ENCODE results near the gene TSPAN18. TPM values are rescaled to one million over a fixed set of nuclear protein-coding genes. Genes with fewer than 3 reads are reported as not detected.

The TSPAN18 gene
- total and polyA plus RNA-seq, 8 donors = 0.69 to 2.7 (median 1.5) TPM

DNA sequence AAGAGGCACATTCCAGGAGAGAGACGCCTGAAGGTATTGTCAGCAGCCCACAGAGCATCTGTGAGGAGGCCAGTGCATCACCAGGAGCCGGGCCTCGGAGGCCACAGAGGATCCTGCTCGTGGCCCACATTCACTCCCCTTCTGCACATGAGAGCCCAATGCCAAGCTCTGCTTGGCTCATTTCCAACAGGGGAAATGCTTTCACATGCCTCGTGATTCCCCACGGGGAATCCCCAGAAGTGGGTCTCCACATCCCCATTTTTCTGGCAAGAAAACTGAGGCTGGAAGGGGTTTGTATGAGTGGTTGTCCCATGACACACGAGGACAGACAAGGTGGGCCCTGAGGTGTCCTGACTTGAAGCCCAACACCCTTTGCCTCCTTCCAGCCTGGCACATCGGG, 189.6 kb downstream of the TSPAN18 start:
- TF ChIP-seq CTCF (IDR thresholded peaks at IDR 0.05) = no peak
- Histone ChIP-seq H3K4me3 (no peak overlapping the region), H3K27me3 (no peaks in the 10 kb centered on the region), H3K4me1 (no peaks in the 10 kb centered on the region), H3K9me3 (no peaks in the 10 kb centered on the region), H3K36me3 (no peaks in the 10 kb centered on the region), H3K27ac (no peak overlapping the region)
- WGBS, 2 donors = 55 to 69% methylated on average over 8 of the region's 8 CpGs
- FAIRE-seq = no peak
- intact Hi-C loops (cut with DNase I) = loop anchor here in 2 of 3 donors (10.0 kb wide), 2 partner anchors 292 to 362 kb away; no protein-coding TSS in a partner anchor
- no peak for DNase-seq
- ATAC-seq = no peak

DNA sequence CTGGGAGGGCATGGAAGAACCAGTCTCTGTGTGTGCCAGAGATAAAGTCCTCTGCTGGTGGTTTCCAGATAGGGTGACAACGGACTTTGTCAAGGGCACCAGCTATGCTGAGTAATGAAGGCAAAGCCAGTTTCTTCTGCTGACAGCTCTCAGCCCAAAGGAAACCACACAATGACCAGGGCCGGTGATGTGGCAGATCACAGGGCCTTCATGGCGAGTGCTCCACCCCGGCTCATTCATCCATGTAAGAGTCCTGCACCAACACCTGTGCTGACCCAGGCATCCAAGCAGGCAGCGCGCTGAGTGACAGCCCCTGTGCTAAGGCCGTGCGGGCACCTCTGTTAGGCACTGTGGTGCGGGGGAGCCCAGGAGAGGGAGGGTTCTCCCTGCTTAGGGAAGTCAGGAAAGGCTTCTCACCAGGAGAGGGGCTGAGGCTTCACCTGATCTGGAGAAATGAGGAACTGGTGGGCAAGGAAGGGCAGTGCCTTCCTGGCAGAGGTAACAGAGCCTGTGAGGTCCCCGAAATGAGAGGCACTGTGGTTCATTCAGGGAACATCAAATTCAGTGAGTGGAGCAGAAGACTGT, 190.1 kb downstream of the TSPAN18 start:
- 65 to 71% methylated on average over 10 of the region's 10 CpGs for WGBS, 2 donors

DNA sequence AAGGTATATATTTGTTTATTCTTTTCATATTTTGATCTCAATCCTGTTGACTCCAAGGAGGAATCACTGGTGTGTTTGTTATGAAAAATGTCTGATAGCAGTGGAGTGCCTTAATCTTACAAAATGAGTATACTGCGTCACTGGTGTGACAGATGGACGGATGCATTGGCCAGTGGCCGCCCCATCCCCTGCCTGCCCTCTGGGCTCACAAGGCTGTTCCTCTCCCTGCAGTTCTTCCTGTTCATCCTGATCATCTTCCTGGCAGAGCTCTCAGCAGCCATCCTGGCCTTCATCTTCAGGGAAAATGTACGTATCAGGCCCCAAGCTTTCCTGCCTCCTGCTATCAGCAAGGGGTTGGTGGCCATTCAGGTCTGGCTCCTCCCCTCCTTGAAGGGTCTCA, 191.0 kb downstream of the TSPAN18 start:
- H3K36me3 ChIP-seq = no peaks in the 10 kb centered on the region
- no peak for FAIRE-seq
- no peak overlapping the region for H3K27ac ChIP-seq
- no peak for ATAC-seq
- DNase-seq = no peak
- WGBS, 2 donors = 85 to 92% methylated on average over 4 of the region's 4 CpGs
- no peaks in the 10 kb centered on the region for H3K9me3 ChIP-seq
- no peak for TF ChIP-seq CTCF (IDR thresholded peaks at IDR 0.05)
- H3K27me3 ChIP-seq = no peaks in the 10 kb centered on the region
- H3K4me1 ChIP-seq = no peaks in the 10 kb centered on the region
- no peak overlapping the region for H3K4me3 ChIP-seq
- intact Hi-C loops (cut with DNase I) = loop anchor here in 2 of 3 donors (10.0 kb wide), 2 partner anchors 293 to 363 kb away; no protein-coding TSS in a partner anchor

More for the DNA sequence above, 190.1 kb downstream of the TSPAN18 start:
- DNase-seq (no peak), FAIRE-seq (no peak), ATAC-seq (peak in 3 of 4 donors; percentile 22 to 57 (median 24))
- no peaks in the 10 kb centered on the region for H3K4me1 ChIP-seq
- TF ChIP-seq CTCF (IDR thresholded peaks at IDR 0.05) = no peak
- H3K27ac ChIP-seq = no peak overlapping the region
- intact Hi-C loops (cut with DNase I) = loop anchor here in 2 of 3 donors (10.0 kb wide), 2 partner anchors 292 to 362 kb away; no protein-coding TSS in a partner anchor
- no peak overlapping the region for H3K4me3 ChIP-seq
- H3K27me3 ChIP-seq = no peaks in the 10 kb centered on the region
- no peaks in the 10 kb centered on the region for H3K36me3 ChIP-seq
- no peaks in the 10 kb centered on the region for H3K9me3 ChIP-seq

GRCh38 chr11:44920451-44920850, 193.7 kb downstream of the TSPAN18 start:
- no peak for ATAC-seq
- H3K36me3 ChIP-seq = no peaks in the 10 kb centered on the region
- no peak overlapping the region for H3K27ac ChIP-seq
- no peak for DNase-seq
- no peaks in the 10 kb centered on the region for H3K9me3 ChIP-seq
- TF ChIP-seq CTCF (IDR thresholded peaks at IDR 0.05) = no peak
- WGBS, 2 donors = 61 to 80% methylated on average over 7 of the region's 7 CpGs
- H3K4me3 ChIP-seq = no peak overlapping the region
- H3K4me1 ChIP-seq = no peaks in the 10 kb centered on the region
- intact Hi-C loops (cut with DNase I) = no loop called here
- H3K27me3 ChIP-seq = no peaks in the 10 kb centered on the region
- FAIRE-seq = no peak

DNA sequence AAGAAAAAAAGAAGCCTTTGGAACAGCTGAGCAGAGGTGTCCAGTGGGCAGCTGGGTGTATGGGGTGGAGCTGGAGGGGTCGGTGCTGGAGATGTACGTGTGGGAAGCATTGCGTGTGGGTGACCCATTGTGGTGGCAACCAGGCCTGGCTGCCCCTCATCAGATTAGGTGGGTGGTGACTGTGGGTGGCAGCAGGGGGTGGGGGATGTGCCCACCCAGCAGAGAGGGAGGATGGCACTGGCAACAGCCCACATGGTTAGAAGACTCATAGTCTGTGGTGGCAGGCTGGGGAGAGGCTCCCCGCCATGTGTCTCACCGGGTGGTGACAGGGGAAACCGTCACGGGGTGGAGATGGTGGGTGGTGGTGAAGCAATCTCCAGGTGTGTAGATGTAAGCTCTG, 196.4 kb downstream of the TSPAN18 start:
- DNase-seq (no peak), FAIRE-seq (no peak), ATAC-seq (no peak)
- Histone ChIP-seq H3K4me3 (no peak overlapping the region), H3K9me3 (no peaks in the 10 kb centered on the region), H3K27me3 (no peaks in the 10 kb centered on the region), H3K4me1 (no peaks in the 10 kb centered on the region), H3K36me3 (no peaks in the 10 kb centered on the region), H3K27ac (no peak overlapping the region)
- 76 to 78% methylated on average over 7 of the region's 7 CpGs for WGBS, 2 donors
- no peak for TF ChIP-seq CTCF (IDR thresholded peaks at IDR 0.05)
- intact Hi-C loops (cut with DNase I) = no loop called here

Data from pancreas (tissue), 10 donors.